GM19099 (cell line): ENCODE data around the gene ECE1.

Experiments
- POLR2A ChIP-seq: IDR thresholded peaks from 3 replicates; pipeline ENCODE4 v1.6.1; 2011; ENCODE audit warnings: low read depth; ENCODE audit not compliant: insufficient read length; ENCODE audit errors: extremely low read depth

Gene ECE1

DNA sequence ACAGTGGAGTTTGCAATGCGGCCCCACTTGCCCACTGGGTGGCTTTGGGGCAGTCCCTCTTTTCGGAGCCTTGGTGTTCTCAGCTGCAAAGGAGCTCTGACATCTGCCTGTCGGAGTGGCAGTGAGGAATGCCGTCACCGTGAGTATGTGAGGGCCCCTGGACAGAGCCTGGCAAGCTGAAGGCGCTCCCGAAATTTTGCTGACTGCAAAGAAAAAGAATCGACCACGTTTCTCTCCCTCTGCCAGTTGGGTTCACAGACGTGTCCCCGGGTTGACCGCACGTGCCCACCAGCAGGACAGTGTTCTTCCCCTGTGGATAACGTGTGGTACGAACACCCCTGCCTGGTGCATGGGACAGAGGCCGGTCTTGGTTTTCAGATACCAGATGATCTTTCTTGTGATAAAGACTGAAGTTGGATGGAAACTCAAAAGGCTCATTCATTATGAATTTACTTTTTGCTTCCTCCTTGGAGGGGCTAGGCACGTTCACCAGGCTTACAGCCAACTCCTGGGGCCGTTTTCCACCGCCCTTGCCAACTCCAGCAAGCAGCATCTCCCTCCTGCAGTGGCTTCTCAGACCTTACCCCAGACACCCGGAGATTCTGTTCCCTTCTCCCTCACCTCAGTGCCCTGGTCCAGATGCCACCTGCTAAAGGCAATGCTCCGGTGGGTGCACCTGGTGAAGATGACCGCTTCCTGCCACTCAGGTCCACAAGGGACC, 29.7 kb downstream of the ECE1 start:
- TF ChIP-seq POLR2A = no peak

GRCh38 chr1:21259316-21260076, 30.8 kb downstream of the ECE1 start:
- no peak for TF ChIP-seq POLR2A

DNA sequence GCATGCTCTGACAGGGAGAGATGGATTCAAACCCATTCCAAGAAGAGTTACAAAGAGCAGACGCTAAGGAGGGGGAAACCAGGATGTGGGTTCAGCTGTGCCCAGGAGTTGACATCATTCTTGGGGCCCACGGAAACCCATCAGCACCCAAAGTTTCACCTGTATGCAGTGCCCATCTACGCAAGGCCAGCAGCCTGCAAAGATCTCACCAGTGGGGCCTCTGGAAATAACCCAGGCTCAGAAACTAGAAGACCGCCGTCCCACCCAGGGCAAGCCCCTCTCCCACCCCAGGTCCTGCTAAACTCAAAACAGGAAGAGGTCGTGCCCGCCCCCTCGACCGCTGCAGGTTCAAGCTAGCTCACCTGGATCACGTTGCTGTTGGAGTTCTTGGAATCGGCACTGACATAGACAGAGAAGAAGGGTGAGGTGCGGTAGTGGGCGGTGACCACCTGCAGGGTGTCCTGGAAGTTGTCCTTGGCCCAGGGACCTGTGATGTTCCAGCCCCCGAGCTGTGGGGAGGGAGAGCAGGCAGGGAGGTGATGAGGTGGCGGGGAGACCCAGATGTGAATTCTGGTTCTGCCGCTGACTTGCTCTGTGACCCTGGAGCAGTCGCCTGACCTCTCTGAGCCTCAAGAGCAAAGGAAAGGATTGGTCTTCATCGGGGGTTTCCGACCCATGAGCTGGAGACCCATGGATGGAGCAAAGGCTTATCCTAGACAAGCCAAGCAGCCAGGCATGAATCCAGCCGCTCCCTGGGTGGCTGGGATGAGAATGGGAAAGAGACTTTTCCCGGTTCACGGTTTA, 31.7 kb downstream of the ECE1 start:
- TF ChIP-seq POLR2A = no peak

GRCh38 chr1:21257431-21258135, 32.7 kb downstream of the ECE1 start:
- no peak for TF ChIP-seq POLR2A

DNA sequence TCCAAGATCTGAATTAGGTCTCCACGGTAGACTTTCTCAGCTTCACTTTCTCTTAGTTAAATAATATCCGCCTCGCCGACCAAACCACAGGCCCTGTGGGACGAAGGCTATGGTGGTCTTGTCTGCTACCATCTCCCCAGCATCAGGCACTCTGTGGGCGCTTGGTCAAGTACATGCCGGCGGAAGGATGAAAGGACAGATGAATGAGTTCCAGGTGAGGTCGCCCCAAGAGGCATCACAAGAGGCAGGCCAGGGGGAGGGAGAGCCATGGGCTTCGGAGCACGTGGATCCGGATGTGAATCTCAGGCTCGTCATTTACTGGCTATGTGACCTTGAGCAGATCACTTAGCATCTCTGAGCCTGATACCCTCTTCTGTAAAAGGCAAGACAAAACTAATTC, 33.5 kb downstream of the ECE1 start:
- TF ChIP-seq POLR2A = no peak

DNA sequence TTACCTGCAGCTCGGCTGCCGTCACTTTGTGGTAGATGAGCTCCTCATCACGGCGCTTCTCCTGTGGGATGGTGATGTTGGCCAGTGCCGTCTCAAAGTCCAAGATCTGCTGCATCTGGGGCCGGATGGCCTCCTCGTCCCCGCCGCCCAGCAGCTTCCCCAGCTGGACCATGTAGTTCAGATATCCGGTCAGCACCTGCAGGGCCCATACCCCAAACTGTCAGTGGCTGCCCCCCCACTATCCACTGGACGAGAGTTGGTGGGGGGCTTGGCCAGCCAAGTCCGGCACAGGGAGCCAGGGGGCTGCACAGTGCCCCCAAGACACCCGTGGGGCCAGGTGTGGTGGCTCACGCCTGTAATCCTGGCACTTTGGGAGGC, 34.3 kb downstream of the ECE1 start:
- no peak for TF ChIP-seq POLR2A

- no peak for TF ChIP-seq POLR2A
Measured at GRCh38 chr1:21255284-21255942, 34.9 kb downstream of the ECE1 start.

- no peak for TF ChIP-seq POLR2A
Measured at GRCh38 chr1:21254335-21254951, 35.8 kb downstream of the ECE1 start.

DNA sequence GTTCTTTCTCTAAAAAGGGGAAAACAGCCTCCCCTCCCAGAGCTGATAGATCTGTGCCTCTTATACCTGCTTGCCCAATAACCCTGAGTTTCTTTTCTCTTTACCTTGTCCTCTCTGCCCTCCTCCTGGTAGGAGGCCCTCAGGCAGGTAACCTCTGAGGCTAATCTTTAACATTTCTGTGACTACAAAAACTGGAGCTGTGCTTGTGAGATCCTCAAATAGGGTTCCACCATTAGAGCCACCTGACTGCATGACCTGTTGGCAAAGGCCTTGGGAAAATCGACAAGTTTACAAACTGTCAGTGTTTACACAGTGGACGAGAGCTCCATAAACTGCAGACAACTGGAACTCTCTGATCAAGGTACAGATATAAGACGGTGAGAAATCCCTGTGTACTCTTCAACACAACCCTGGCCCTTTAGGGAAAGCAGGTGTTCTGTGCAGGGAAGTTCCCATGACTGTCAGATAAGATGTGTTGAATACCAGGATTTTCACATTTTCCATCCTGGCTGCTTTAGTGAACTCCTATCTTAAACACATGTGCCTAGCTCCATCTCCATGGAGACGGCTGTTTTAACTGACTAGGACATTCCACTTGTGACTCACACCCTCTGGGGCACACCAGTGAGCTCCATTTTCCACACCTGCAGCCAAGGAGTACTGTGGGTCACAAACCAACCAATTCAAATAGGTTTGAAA, 38.3 kb downstream of the ECE1 start:
- no peak for TF ChIP-seq POLR2A

DNA sequence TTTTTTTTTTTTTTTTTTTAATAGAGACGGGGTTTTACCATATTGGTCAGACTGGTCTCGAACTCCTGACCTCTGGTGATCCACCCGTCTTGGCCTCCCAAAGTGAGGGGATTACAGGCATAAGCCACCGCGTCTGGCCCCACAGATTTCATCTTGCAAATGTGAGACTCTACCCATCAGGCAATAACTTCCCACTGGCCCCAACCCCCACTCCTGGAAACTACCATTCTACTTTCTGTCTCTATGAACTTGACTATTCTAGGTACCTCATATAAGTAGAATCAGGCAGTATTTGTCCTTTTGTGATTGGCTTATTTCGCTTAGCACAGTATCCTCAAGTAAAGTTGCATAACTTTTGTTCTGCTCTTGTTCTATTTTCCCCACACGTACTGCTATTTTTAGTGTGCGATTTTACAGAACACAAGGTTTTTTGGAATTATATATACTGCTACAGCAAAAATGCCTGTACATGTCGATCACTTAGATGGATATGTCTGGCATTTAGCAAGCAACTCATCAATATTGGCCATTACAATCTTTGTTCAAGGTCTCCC, 40.2 kb downstream of the ECE1 start:
- TF ChIP-seq POLR2A = no peak

DNA sequence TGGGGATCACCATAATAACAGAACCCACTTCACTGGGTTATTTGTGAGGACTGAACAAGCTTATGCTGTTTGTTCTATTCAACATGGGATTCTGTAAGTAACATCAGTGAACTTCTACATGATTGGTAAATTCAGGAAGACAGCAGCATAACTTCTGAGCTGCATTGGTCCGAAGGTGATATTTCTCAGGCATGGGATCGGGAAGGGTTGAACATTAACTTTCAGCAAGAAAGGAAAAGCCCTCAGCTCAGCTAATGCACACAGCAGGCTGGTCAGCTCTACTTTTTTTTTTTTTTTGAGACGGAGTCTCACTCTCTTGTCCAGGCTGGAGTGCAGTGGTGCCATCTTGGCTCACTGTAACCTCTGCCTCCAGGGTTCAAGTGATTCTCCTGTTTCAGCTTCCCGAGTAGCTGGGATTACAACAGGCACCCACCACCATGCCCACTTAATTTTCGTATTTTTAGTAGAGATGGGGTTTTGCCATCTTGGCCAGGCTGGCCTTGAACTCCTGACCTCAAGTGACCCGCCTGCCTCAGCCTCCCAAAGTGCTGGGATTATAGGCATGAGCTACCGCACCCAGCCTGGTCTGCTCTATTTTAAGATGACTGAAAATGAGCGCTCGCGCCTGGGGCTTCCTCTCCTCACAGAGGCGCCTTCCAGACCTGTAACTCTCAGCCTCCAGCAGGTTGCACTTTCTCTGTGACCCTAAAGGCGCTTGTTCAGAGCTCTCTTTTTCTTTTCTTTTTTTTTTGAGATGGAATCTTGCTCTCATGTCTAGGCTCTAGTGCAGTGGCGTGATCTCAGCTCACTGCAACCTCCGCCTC, 42.2 kb downstream of the ECE1 start:
- no peak for TF ChIP-seq POLR2A

- TF ChIP-seq POLR2A = no peak
Measured at GRCh38 chr1:21246905-21247642, 43.2 kb downstream of the ECE1 start.
